GM19395 (cell line): ENCODE data around the gene FSHR.
A peak's percentile ranks its signal among the peaks of the same experiment; 100 is the strongest.

Source experiments
- ATAC-seq: cut with Tn5 transposase; IDR thresholded peaks from one replicate; pipeline ENCODE4 v1.9.1; 2021; ENCODE audit warnings: mild to moderate bottlenecking, moderate library complexity; ENCODE audit not compliant: unreplicated experiment

FSHR gene

GRCh38 chr2:48915227-48915626 is 239.1 kb downstream of the FSHR start:
- no peak for ATAC-seq

- ATAC-seq = peak; percentile 93
Observed at GRCh38 chr2:48914477-48915089, 239.7 kb downstream of the FSHR start.
